ENCODE measurements around the gene PLCB4. TPM values are rescaled to one million over a fixed set of nuclear protein-coding genes. Genes with fewer than 3 reads are reported as not detected.
A peak's percentile ranks its signal among the peaks of the same experiment; 100 is the strongest.

The PLCB4 gene
- total and polyA plus RNA-seq, 2 experiments from 2014 or later = 6.5 to 16.1 TPM

DNA sequence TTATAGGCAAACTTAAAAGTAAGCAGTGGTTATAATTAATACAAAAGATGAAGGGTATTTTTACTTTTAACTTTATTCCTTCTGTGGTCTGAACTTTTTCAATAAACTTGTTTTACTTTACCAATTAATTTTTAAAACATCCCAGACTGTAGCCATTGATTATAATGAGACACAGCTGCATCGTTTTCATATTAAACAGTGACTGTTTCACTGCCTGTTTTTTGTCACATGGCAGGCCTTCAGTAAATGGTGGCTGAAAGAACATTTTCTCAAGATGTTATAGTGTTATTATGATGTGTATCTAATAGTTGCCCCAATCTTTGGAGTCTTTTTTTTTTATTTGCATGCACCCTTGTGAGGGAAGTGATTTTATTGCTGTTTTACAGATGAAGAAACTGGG lies 95.1 kb downstream of the PLCB4 start:
- Mint-ChIP-seq H3K27me3 (ENCODE audit: insufficient read depth, low read depth, poor library complexity) (peaks cover 3% of the 10 kb centered on the region), H3K4me3 (no peak overlapping the region), H3K9me3 (no peaks in the 10 kb centered on the region), H3K36me3 (ENCODE audit: low read depth) (no peaks in the 10 kb centered on the region), H3K27ac (peak overlapping the region; percentile 25; the same call in 1 of the 2 replicates), H3K4me1 (peaks cover 21% of the 10 kb centered on the region)
- H3K36me3 ChIP-seq (ENCODE audit: insufficient read depth) = no peaks in the 10 kb centered on the region
- no peak overlapping the region for H2AFZ ChIP-seq
- no peaks in the 10 kb centered on the region for H4K20me1 ChIP-seq (replicated peaks; ENCODE audit: insufficient read depth)
- H3K27me3 ChIP-seq (ENCODE audit: insufficient read depth) = no peaks in the 10 kb centered on the region
- no peak for ATAC-seq
- DNase-seq (ENCODE audit: low spot score) = no peak
- H3K27ac ChIP-seq (ENCODE audit: low read depth) = no peak overlapping the region
- no peak overlapping the region for H3K4me2 ChIP-seq
- TF ChIP-seq NANOG (IDR thresholded peaks at IDR 0.05; ENCODE audit: borderline replicate concordance) (no peak), EZH2phosphoT487 (IDR thresholded peaks at IDR 0.05; ENCODE audit: unreplicated experiment) (no peak)
- peaks cover 13% of the 10 kb centered on the region; the same call in 1 of the 2 replicates for H3K4me1 ChIP-seq (ENCODE audit: insufficient read depth)
- H3F3A ChIP-seq (replicated peaks; ENCODE audit: low read depth) = no peaks in the 10 kb centered on the region
- no peaks in the 10 kb centered on the region; the same call in 1 of the 2 replicates for H3K79me2 ChIP-seq (replicated peaks; ENCODE audit: insufficient read depth)
- H3K4me3 ChIP-seq = no peak overlapping the region
- no peaks in the 10 kb centered on the region for H3K9me2 ChIP-seq (ENCODE audit: insufficient read depth)

DNA sequence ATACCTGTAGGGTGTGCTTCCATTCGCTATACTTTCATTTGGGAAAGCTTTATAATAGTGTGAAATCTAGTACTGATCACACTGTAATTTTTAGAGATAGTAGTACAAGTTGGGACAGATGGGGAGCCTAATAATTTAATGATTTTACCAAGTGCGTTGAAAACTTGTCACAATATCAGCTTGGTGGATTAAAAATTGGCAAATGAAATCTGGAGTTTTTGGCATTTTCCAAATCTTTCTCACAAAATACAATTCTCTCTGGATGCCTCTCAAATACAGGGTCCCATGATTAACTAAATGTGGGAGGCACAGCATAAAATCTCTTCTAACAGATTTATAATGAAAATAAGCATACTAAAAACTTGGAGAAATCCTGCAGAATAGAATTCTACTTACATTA lies 96.4 kb downstream of the PLCB4 start:
- H4K20me1 ChIP-seq (replicated peaks; ENCODE audit: insufficient read depth) = no peaks in the 10 kb centered on the region
- H3K79me2 ChIP-seq (replicated peaks; ENCODE audit: insufficient read depth) = no peaks in the 10 kb centered on the region; the same call in 1 of the 2 replicates
- DNase-seq (ENCODE audit: low spot score) = no peak
- no peaks in the 10 kb centered on the region for H3K36me3 Mint-ChIP-seq (ENCODE audit: low read depth)
- H3K4me3 ChIP-seq = no peak overlapping the region
- H3K4me3 Mint-ChIP-seq = no peak overlapping the region
- H3K9me2 ChIP-seq (ENCODE audit: insufficient read depth) = no peaks in the 10 kb centered on the region
- H3K9me3 Mint-ChIP-seq = no peaks in the 10 kb centered on the region
- H3K4me1 ChIP-seq (ENCODE audit: insufficient read depth) = peaks cover 9% of the 10 kb centered on the region; the same call in 1 of the 2 replicates
- TF ChIP-seq, protein P1, sequence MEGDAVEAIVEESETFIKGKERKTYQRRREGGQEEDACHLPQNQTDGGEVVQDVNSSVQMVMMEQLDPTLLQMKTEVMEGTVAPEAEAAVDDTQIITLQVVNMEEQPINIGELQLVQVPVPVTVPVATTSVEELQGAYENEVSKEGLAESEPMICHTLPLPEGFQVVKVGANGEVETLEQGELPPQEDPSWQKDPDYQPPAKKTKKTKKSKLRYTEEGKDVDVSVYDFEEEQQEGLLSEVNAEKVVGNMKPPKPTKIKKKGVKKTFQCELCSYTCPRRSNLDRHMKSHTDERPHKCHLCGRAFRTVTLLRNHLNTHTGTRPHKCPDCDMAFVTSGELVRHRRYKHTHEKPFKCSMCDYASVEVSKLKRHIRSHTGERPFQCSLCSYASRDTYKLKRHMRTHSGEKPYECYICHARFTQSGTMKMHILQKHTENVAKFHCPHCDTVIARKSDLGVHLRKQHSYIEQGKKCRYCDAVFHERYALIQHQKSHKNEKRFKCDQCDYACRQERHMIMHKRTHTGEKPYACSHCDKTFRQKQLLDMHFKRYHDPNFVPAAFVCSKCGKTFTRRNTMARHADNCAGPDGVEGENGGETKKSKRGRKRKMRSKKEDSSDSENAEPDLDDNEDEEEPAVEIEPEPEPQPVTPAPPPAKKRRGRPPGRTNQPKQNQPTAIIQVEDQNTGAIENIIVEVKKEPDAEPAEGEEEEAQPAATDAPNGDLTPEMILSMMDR (conservative IDR thresholded peaks at IDR 0.05; ENCODE audit: low read depth in 2 of 2) = no peak
- no peak for ATAC-seq
- no peak overlapping the region for H3K27ac ChIP-seq (ENCODE audit: low read depth)
- H3K27ac Mint-ChIP-seq = no peak overlapping the region
- H3F3A ChIP-seq (replicated peaks; ENCODE audit: low read depth) = no peaks in the 10 kb centered on the region
- no peaks in the 10 kb centered on the region for H3K27me3 Mint-ChIP-seq (ENCODE audit: insufficient read depth, low read depth, poor library complexity)
- H3K4me2 ChIP-seq = no peak overlapping the region
- no peaks in the 10 kb centered on the region for H3K36me3 ChIP-seq (ENCODE audit: insufficient read depth)
- H3K4me1 Mint-ChIP-seq = peaks cover 16% of the 10 kb centered on the region
- H3K27me3 ChIP-seq (ENCODE audit: insufficient read depth) = no peaks in the 10 kb centered on the region
- H2AFZ ChIP-seq = no peak overlapping the region

DNA sequence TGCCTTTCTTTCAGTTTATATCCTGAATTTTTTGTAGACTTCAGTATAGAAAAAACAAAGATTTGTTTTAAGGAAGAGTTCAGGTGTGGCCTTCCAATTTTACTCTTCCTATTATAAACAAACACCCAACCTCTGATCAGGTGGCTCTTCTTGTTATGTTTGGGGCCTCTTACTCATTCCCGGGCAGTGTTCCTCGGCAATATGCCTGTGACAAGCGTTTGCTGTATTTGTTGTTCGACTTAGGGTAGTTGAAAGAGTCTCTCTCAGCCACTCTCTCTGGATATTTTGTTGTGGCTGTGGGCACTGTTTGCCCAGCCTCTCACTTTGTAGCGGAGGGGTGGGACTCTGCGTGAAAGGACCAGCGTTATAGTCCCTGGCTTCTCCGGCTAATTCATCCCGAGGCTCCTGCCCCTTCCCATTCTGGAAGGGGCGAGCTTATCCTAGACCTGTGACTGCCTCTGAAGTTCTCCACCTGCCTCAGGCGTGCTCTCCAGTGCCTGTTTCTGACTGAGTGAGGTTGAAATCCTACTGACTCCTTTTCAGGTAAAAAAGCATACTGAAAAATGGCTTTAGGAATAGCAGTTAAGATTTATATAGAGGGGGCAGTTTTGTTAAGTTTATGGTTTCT lies 97.4 kb downstream of the PLCB4 start:
- Mint-ChIP-seq H3K9me3 (no peaks in the 10 kb centered on the region), H3K36me3 (ENCODE audit: low read depth) (no peaks in the 10 kb centered on the region), H3K4me3 (no peak overlapping the region), H3K4me1 (peaks cover 10% of the 10 kb centered on the region; the same call in 2 of the 3 replicates), H3K27ac (peak overlapping the region; percentile 49; the same call in 1 of the 2 replicates), H3K27me3 (ENCODE audit: insufficient read depth, low read depth, poor library complexity) (no peaks in the 10 kb centered on the region)
- Histone ChIP-seq H3K27ac (ENCODE audit: low read depth) (no peak overlapping the region; the same call in 1 of the 2 replicates), H3K27me3 (ENCODE audit: insufficient read depth) (no peaks in the 10 kb centered on the region), H3K36me3 (ENCODE audit: insufficient read depth) (no peaks in the 10 kb centered on the region), H4K20me1 (replicated peaks; ENCODE audit: insufficient read depth) (no peaks in the 10 kb centered on the region), H3K79me2 (replicated peaks; ENCODE audit: insufficient read depth) (no peaks in the 10 kb centered on the region; the same call in 1 of the 2 replicates), H2AFZ (no peak overlapping the region), H3K4me2 (no peak overlapping the region), H3K4me3 (no peak overlapping the region), H3K4me1 (ENCODE audit: insufficient read depth) (no peaks in the 10 kb centered on the region), H3F3A (replicated peaks; ENCODE audit: low read depth) (no peaks in the 10 kb centered on the region), H3K9me2 (ENCODE audit: insufficient read depth) (no peaks in the 10 kb centered on the region)
- ATAC-seq = peak; percentile 79
- DNase-seq (ENCODE audit: low spot score) = peak; percentile 17
- TF ChIP-seq ZNF331 (CRISPR knock-in tag; IDR thresholded peaks at IDR 0.05; ENCODE audit: low read depth) (no peak), ZNF114 (CRISPR knock-in tag; IDR thresholded peaks at IDR 0.05) (no peak), EZH2phosphoT487 (IDR thresholded peaks at IDR 0.05; ENCODE audit: unreplicated experiment) (no peak), STAT1 (IDR thresholded peaks at IDR 0.05; ENCODE audit: unreplicated experiment) (no peak), NANOG (IDR thresholded peaks at IDR 0.05; ENCODE audit: borderline replicate concordance) (no peak)
- TF ChIP-seq, protein P2, sequence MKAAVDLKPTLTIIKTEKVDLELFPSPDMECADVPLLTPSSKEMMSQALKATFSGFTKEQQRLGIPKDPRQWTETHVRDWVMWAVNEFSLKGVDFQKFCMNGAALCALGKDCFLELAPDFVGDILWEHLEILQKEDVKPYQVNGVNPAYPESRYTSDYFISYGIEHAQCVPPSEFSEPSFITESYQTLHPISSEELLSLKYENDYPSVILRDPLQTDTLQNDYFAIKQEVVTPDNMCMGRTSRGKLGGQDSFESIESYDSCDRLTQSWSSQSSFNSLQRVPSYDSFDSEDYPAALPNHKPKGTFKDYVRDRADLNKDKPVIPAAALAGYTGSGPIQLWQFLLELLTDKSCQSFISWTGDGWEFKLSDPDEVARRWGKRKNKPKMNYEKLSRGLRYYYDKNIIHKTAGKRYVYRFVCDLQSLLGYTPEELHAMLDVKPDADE (IDR thresholded peaks at IDR 0.05) = no peak

All from GM23338 (cell line).